ENCODE results near the gene TAS2R40.
A peak's percentile ranks its signal among the peaks of the same experiment; 100 is the strongest.
"Not testable (repeated sequence)": the region's sequence is repeated elsewhere in the genome, so short reads cannot be mapped to it uniquely, and the experiment has no call there.

The TAS2R40 gene

DNA sequence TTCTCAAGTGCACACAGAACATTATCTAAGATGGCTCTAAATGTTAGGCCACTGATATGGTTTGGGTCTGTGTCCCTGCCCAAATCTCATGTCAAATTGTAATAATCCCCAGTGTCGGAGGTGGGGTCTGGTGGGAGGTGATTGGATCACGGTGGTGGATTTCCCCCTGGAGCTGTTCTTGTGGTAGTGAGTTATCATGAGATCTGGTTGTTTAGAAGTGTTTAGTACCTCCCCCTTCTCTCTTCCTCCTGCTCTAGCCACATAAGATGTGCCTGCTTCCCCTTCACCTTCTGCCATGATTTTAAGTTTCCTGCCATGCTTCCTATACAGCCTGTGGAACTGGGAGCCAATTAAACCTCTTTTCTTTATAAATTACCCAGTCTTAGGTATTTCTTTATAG lies 30.2 kb downstream of the TAS2R40 start:
- no peak for DNase-seq

DNA sequence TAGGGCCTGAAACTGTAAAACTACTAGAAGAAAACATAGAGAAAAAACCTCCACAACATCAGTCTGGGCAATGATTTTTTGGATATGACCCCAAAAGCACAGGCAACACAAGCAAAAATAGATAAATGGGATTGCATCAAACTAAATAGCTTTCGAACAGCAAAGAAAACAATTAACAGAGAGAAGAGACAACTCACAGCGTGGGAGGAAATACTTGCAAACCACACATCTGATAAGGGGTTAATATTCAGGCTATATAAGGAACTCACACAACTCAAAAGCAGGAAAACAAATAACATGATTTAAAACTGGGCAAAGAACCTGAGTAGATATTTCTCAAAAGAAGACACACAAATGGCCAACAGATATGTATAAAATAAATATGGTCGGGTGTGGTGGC lies 33.7 kb downstream of the TAS2R40 start:
- DNase-seq: no peak

GRCh38 chr7:143256325-143256724 lies 34.5 kb downstream of the TAS2R40 start:
- DNase-seq: no peak

DNA sequence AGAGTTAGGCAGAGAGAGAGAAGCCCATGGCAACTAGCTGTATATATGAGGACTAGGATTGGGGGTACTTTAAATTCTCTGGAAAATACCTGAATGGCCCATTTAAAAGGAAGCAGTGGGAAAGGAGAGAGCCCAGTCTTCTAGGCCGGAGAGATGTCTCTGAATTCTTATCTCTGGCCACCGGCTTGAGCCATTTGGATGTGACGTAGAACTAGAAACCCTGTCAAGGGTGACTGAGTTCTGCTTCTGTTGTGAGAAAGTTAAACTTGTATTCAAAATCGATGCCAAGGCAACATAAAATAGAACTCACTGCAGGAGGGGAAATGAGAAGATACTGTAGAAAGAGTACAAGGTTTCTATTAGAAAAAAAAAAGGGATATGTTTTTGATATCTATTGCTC lies 35.1 kb downstream of the TAS2R40 start:
- no peak for DNase-seq

- DNase-seq: no peak
Measured at GRCh38 chr7:143257501-143257900, 35.7 kb downstream of the TAS2R40 start.

GRCh38 chr7:143258831-143259230 lies 37.0 kb downstream of the TAS2R40 start:
- no peak for DNase-seq

DNA sequence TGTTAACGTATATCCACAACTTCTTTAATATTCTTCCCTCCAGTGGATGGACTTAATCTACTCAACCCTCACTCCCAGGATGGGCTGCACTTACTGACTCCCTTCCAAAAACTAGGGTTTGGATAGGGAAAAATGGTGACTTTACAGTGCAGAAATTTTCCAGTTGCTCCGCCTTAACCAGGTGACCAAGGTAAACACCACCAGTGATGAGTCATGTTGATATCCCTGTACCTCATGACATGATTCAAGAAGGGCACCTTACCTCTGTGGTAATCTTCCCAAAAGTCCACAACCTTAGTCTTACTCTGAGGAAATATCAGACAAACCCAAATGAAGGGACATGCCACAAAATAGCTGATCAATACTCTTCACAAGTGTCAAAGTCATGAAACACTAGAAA lies 37.9 kb downstream of the TAS2R40 start:
- no peak for DNase-seq

GRCh38 chr7:143261901-143262300 lies 40.1 kb downstream of the TAS2R40 start:
- no peak for DNase-seq

DNA sequence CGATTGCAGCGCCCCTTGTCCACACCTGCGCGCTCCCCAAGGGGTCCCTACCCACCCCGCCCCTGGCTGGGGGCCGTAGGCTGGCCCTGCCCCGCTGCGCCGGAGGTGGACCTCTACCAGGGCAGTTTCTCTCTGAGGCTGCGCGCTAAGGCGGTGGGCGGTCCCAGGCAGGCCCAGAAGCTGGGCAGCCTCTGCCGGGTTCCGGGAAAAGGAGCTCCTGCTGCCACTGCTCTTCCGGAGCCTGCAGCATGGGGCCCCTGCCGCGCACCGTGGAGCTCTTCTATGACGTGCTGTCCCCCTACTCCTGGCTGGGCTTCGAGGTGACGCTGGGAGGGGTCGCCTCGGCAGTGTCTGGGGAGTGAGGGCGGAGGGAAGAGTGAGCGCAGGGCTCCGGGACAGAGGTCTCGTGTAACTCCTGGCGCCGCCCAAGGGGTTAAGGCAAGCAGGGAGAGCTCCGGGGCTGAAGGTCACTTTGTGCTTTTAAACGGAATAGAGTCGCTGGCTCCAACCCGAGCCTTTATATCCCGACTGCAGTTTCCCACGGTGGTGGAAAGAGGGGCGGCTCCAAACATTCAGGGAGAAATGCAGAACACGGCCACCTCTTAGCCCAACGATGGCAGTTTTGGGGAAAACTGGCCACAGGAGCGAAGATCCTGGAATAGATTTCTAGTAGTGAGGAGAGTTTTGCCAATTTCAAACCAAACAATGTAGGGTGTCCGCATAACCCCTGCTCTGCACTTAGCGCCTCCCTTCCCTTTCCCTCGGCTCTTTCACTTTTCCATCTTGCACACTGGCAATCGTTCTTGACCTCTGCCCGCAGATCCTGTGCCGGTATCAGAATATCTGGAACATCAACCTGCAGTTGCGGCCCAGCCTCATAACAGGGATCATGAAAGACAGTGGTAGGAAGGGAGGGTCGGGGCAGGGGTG lies 41.7 kb downstream of the TAS2R40 start, which contains the start of gene GSTK1:
Gene GSTK1 (plus strand): TSS at position 176 of the 930 bp plus-strand sequence. CDS start 73 bp downstream, at position 249.
- peak; percentile 33 for DNase-seq

DNA sequence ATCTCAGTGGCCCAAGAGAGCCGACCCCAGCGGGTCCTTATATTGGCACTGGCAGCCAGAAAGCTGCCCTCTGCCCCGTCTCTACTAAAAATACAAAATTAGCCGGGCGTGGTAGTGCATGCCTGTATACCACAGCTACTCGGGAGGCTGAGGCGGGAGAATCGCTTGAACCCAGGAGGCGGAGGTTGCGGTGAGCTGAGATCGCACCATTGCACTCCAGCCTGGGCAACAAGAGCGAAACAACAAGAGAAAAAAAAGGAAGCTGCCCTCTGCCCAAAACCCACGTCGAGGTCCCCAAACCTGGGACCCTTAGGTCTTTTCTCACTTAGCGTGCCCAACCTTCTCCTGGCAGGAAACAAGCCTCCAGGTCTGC lies 42.3 kb downstream of the TAS2R40 start:
- DNase-seq: not testable (repeated sequence)

DNA sequence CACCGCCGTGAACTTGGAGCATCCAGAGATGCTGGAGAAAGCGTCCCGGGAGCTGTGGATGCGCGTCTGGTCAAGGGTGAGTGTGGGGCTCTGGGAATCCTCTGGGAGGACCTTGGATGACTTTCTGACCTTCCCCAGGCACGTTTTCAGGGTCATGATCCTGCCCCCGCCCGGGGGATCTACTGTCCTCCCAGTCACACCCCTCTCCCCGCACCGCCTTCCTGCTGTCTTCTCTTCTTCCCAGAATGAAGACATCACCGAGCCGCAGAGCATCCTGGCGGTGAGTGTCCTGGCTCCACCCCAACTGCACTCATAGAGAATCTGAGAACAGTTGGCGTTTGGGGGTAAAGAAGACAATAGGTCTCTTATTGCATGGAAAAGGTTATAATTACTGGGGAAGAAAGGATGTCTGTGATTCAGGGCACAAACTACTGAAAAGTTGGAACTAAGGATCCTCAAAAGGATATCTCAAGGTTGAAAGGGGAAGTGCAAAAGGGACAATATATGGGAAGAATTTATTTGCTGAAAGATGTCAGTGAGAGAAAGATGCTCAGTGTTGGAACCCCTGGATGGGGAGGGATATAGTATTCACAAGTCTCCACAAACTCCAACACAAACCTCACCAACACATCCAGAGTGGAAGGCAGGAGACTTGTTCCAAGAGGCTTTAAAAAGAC lies 43.3 kb downstream of the TAS2R40 start:
- DNase-seq: no peak

DNA sequence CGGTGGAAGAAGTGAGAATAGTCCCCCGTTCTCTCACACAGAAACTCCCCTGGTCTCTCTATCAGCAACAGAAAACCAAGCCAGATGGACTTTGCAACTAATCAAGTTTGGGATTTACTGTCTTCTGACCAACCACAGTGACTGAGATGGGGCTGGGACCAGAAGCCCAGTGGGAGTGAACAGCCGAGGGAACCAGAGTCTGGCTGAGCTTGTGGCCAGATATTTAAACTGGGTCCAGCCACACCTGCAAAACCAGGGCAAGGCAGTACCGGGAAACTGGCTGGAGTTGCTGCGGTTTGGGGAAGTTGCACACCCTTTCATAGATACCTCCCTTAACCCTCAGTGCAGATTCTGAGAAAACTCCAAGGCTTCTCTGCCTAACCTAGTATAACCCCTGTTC lies 47.4 kb downstream of the TAS2R40 start:
- no peak for DNase-seq

GRCh38 chr7:143271240-143271639 lies 49.4 kb downstream of the TAS2R40 start:
- no peak for DNase-seq
